DND-41 (cell line): ENCODE measurements around the gene PLEKHJ1.

Experiments
- CTCF ChIP-seq: IDR thresholded peaks from 2 replicates; pipeline ENCODE4 v1.5.1; 2012; ENCODE audit warnings: borderline replicate concordance, low read length, moderate library complexity, mild to moderate bottlenecking; ENCODE audit not compliant: poor library complexity, severe bottlenecking; ENCODE audit errors: extremely low read depth
- EZH2 ChIP-seq: IDR thresholded peaks from 3 replicates; pipeline ENCODE4 v1.6.1; 2012; ENCODE audit warnings: borderline replicate concordance, low read depth, mild to moderate bottlenecking, moderate library complexity, low read length, inconsistent platforms; ENCODE audit not compliant: severe bottlenecking

- no peak for TF ChIP-seq CTCF
- TF ChIP-seq EZH2: no peak
Measured at GRCh38 chr19:2251106-2252054, 15.3 kb upstream of the PLEKHJ1 start.
